ENCODE data around the gene ALCAM. TPM values are rescaled to one million over a fixed set of nuclear protein-coding genes. Genes with fewer than 3 reads are reported as not detected.
"Not testable (repeated sequence)": the region's sequence is repeated elsewhere in the genome, so short reads cannot be mapped to it uniquely, and the experiment has no call there.

Gene ALCAM
- total RNA-seq, 1 donor from 2014 or later, result 36.7 TPM

DNA sequence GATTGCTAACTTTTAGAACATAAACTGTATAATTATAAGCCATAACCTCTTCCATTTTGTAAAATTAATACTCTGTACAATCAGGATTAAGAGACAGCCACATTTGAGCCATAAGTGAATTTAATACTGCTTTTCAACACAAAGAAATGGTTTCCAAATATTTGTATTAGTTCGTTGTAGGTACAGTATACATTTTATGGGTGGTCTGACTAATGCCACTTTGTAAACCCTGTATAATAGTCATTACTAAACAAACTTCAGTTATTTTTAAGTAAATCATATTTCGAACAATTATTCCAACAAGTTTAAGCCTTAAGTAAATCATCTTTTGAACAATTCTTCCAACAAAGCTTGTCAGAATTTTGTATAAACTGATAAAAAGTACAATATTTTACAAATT, 11.0 kb downstream of the ALCAM start:
- DNase-seq (ENCODE audit: low spot score), result no peak
- H3K36me3 Mint-ChIP-seq (ENCODE audit: low read depth), result no peaks in the 10 kb centered on the region
- no peak overlapping the region for H3K4me3 Mint-ChIP-seq (ENCODE audit: low read depth)
- H3K9me3 Mint-ChIP-seq, result peaks cover 2% of the 10 kb centered on the region
- H3K4me1 Mint-ChIP-seq (ENCODE audit: low read depth), result peaks cover 17% of the 10 kb centered on the region
- H3K27ac Mint-ChIP-seq, result no peak overlapping the region
- H3K27me3 Mint-ChIP-seq (ENCODE audit: low read depth), result no peaks in the 10 kb centered on the region
- intact Hi-C loops (cut with micrococcal nuclease), result no loop called here

DNA sequence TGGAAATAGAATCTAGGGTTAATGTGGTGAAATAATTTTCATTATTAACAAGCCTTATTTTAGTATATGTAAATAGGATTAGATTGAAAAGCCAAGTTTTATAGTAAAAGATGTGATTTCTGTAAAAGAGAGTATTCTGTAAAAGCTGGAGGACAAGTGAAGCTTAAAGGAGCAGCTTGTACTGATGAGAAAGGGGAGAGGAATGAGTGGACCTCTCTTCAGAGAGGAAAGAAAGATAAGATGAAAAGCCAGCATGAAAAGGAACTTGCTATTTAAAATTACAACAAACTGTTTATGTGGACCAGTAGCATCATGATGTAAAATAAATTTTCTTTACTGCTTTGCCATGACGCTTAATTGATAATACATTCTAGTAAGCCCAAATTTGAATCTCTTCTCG, 18.5 kb downstream of the ALCAM start:
- H3K27me3 Mint-ChIP-seq (ENCODE audit: low read depth), result peaks cover 3% of the 10 kb centered on the region
- peaks cover 8% of the 10 kb centered on the region for H3K36me3 Mint-ChIP-seq (ENCODE audit: low read depth)
- peaks cover 13% of the 10 kb centered on the region for H3K9me3 Mint-ChIP-seq
- no peak overlapping the region for H3K27ac Mint-ChIP-seq
- DNase-seq (ENCODE audit: low spot score), result no peak
- peaks cover 3% of the 10 kb centered on the region for H3K4me1 Mint-ChIP-seq (ENCODE audit: low read depth)
- no peak overlapping the region for H3K4me3 Mint-ChIP-seq (ENCODE audit: low read depth)
- intact Hi-C loops (cut with micrococcal nuclease), result no loop called here

DNA sequence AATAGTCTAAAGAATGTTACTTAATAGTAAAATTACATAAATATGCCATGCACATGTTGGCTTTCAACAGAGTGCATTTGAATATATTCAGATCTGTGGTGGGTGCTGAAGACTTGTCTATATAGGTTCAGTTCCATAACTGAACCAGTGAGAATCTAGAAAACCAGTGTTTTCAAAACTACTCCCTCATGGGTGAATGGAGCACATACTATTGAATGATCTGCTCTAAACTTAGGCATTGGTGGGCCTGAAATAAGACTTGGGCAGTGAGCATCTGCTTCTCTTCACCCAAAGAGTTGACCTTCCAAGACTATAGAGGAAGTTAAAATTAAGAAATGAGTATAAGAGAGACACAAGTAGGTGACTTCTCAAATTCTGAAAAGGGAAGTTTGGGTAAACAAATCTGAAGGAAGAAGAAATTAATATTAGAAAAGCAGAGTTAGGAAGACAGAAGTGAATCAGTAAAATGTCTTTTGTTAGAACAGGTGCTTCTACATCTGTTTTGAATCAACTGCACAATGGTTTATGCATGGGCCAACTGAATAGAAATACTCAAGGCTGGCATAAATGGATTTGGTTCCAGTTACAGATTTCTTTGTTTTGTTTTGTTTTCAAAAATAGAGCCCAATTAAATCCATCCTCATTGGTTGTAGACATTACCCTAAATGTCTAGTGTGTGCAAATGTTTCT, 19.3 kb downstream of the ALCAM start:
- H3K27me3 Mint-ChIP-seq (ENCODE audit: low read depth), result peaks cover 3% of the 10 kb centered on the region
- no peak for DNase-seq (ENCODE audit: low spot score)
- H3K27ac Mint-ChIP-seq, result no peak overlapping the region
- peaks cover 21% of the 10 kb centered on the region for H3K9me3 Mint-ChIP-seq
- peaks cover 11% of the 10 kb centered on the region for H3K36me3 Mint-ChIP-seq (ENCODE audit: low read depth)
- intact Hi-C loops (cut with micrococcal nuclease), result no loop called here
- H3K4me3 Mint-ChIP-seq (ENCODE audit: low read depth), result no peak overlapping the region
- peaks cover 3% of the 10 kb centered on the region for H3K4me1 Mint-ChIP-seq (ENCODE audit: low read depth)

DNA sequence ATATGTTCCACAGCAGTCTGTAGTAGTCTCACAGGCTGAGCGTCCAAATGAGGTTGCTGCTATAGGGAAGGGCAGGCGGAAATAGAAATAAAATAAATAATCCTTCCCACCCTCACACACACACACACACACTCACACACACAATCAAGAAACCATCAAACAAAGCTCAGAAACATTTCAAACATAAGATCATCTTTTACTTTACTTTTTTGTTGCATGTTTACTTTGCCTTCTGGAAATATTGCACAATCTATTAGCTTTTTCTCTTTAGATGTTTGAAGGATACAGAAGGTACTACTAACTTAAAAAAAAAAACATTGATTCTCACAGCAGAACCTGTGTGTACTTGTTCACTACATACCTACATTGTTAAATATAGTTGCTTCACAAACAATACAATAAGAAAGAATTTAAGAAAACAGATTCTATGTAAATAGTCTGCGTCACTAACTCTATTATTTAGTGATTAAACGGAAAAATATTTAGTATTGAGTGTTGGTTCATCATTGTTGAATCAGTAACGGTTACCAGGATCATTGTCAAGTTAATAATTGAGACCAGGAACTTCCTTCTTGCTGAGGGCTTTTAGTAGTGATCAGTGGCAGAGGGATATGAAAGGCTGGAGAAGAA, 20.5 kb downstream of the ALCAM start:
- H3K36me3 Mint-ChIP-seq (ENCODE audit: low read depth), result peaks cover 14% of the 10 kb centered on the region
- intact Hi-C loops (cut with micrococcal nuclease), result no loop called here
- H3K27ac Mint-ChIP-seq, result no peak overlapping the region
- H3K4me1 Mint-ChIP-seq (ENCODE audit: low read depth), result peaks cover 3% of the 10 kb centered on the region
- peaks cover 3% of the 10 kb centered on the region for H3K27me3 Mint-ChIP-seq (ENCODE audit: low read depth)
- peaks cover 34% of the 10 kb centered on the region for H3K9me3 Mint-ChIP-seq
- no peak overlapping the region for H3K4me3 Mint-ChIP-seq (ENCODE audit: low read depth)
- DNase-seq (ENCODE audit: low spot score), result no peak

DNA sequence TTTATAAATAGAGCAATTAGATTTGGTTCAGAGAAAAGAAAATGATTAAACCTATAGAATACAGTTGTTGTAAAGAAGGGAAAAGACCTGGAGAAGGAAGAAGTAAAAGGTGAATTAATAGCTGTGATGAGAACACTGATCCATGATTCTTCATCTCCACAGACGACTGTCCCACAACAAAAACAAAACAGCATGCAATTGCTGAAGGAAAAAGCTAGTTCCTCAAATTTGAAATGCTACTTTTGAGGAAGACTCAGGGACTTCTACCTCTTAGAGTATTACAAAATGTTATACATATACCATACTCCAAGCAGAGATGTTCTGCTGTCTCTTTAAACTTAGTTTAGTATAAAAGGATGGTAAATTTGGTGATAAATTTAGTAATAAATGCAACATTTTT, 21.5 kb downstream of the ALCAM start:
- DNase-seq (ENCODE audit: low spot score), result no peak
- Mint-ChIP-seq H3K27ac (no peak overlapping the region), H3K4me3 (ENCODE audit: low read depth) (no peak overlapping the region), H3K4me1 (ENCODE audit: low read depth) (peaks cover 3% of the 10 kb centered on the region), H3K9me3 (peaks cover 36% of the 10 kb centered on the region), H3K27me3 (ENCODE audit: low read depth) (peaks cover 3% of the 10 kb centered on the region), H3K36me3 (ENCODE audit: low read depth) (peaks cover 10% of the 10 kb centered on the region)
- intact Hi-C loops (cut with micrococcal nuclease), result no loop called here

DNA sequence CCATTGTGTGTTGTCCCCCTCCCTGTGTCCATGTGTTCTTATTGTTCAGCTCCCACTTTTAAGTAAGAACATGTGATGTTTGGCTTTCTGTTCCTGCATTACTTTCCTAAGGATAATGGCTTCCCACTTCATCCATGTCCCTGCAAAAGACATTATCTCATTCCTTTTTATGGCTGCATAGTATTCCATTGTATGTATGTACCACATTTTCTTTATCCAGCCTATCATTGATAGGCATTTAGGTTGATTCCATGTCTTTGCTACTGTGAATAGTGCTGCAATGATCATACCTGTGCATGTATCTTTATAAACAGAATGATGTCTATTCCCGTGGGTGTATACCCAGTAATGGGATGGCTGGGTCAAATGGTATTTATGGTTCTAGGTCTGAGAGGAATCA, 23.1 kb downstream of the ALCAM start:
- peaks cover 10% of the 10 kb centered on the region for H3K36me3 Mint-ChIP-seq (ENCODE audit: low read depth)
- H3K27ac Mint-ChIP-seq; H3K4me3 Mint-ChIP-seq (ENCODE audit: low read depth); intact Hi-C loops (cut with micrococcal nuclease); DNase-seq (ENCODE audit: low spot score); H3K27me3 Mint-ChIP-seq (ENCODE audit: low read depth); H3K4me1 Mint-ChIP-seq (ENCODE audit: low read depth): not testable (repeated sequence)
- peaks cover 36% of the 10 kb centered on the region for H3K9me3 Mint-ChIP-seq

DNA sequence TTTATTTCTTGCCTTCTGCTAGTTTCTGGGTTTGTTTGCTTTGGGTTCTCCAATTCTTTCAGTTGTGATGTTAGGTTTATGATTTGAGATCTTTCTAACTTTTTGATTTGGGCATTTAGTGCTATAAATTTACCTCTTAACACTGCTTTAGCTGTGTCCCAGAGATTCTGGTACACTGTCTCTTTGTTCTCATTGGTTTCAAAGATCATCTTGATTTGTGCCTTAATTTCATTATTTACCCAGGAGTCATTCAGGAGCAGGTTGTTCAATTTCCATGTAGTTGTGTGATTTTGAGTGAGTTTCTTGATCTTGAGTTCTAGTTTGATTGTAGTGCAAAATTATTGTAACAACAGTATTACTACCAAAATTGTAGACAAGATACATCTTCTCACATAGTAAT, 25.9 kb downstream of the ALCAM start:
- H3K27me3 Mint-ChIP-seq (ENCODE audit: low read depth); H3K27ac Mint-ChIP-seq; H3K4me3 Mint-ChIP-seq (ENCODE audit: low read depth); DNase-seq (ENCODE audit: low spot score); H3K4me1 Mint-ChIP-seq (ENCODE audit: low read depth); intact Hi-C loops (cut with micrococcal nuclease): not testable (repeated sequence)
- Mint-ChIP-seq H3K9me3 (peaks cover 36% of the 10 kb centered on the region), H3K36me3 (ENCODE audit: low read depth) (peaks cover 10% of the 10 kb centered on the region)

DNA sequence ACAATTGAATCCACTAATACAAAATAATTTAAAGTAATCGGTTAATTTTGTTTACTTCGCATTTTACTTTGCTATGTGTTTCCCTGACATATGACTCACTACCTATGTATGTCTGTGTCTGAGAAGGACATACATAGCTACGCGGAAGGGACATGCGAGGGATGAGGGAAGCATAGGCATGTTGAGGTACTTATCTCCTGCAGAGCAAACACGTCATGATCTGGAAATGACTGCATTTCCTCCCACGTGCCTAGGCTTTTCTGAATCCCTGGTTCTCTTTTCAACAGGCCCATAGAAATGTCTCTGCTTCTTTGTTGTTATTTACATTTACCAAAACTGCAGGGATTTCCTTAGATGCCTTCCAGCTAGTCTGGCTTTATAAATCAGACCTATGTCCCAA, 27.5 kb downstream of the ALCAM start:
- Mint-ChIP-seq H3K27ac (no peak overlapping the region), H3K4me3 (ENCODE audit: low read depth) (no peak overlapping the region), H3K27me3 (ENCODE audit: low read depth) (no peaks in the 10 kb centered on the region), H3K4me1 (ENCODE audit: low read depth) (no peaks in the 10 kb centered on the region), H3K9me3 (peaks cover 36% of the 10 kb centered on the region), H3K36me3 (ENCODE audit: low read depth) (peaks cover 10% of the 10 kb centered on the region)
- intact Hi-C loops (cut with micrococcal nuclease), result no loop called here
- no peak for DNase-seq (ENCODE audit: low spot score)

DNA sequence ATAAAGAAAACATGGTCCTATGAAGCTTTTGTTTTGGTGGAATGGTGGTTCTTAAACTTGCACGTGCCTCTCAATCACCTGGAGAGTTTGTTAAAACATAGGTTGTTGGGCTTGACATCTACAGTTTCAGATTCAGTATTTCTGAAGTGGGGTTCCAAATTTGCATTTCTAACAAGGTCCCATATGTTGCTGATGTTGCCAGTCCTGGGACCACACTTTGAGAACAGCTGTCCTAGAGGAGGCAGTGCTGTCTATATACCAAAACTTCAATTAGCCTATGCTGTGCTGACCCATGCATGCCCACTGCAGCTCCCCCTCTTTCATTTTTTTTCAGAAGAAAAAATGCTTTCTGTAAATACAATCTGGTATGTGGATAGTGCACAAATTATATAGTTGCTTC, 31.3 kb downstream of the ALCAM start:
- Mint-ChIP-seq H3K4me1 (ENCODE audit: low read depth) (no peaks in the 10 kb centered on the region), H3K27ac (no peak overlapping the region), H3K27me3 (ENCODE audit: low read depth) (no peaks in the 10 kb centered on the region), H3K36me3 (ENCODE audit: low read depth) (no peaks in the 10 kb centered on the region), H3K9me3 (peaks cover 9% of the 10 kb centered on the region), H3K4me3 (ENCODE audit: low read depth) (no peak overlapping the region)
- intact Hi-C loops (cut with micrococcal nuclease), result no loop called here
- no peak for DNase-seq (ENCODE audit: low spot score)

DNA sequence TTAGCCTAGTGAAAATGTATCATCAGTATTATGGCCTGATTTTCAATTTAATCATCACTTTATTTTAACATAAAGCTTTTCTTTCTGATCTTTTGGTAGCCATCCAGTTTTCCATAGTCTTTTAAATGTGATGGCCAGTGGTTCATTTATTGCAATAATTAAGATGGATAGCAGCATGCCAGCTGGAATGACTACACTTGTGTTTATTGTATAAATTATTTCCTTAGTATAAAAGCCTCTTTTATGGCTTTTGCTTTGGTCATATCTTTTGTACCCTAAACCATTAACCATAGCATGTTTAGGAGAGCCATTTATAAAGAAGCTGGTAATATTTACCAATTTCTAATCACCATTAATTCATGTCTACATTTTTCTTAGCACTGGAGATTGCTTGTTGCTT, 31.7 kb downstream of the ALCAM start:
- Mint-ChIP-seq H3K4me1 (ENCODE audit: low read depth) (no peaks in the 10 kb centered on the region), H3K36me3 (ENCODE audit: low read depth) (peaks cover 4% of the 10 kb centered on the region), H3K27ac (no peak overlapping the region), H3K9me3 (peaks cover 11% of the 10 kb centered on the region), H3K27me3 (ENCODE audit: low read depth) (no peaks in the 10 kb centered on the region), H3K4me3 (ENCODE audit: low read depth) (no peak overlapping the region)
- intact Hi-C loops (cut with micrococcal nuclease), result no loop called here
- no peak for DNase-seq (ENCODE audit: low spot score)

DNA sequence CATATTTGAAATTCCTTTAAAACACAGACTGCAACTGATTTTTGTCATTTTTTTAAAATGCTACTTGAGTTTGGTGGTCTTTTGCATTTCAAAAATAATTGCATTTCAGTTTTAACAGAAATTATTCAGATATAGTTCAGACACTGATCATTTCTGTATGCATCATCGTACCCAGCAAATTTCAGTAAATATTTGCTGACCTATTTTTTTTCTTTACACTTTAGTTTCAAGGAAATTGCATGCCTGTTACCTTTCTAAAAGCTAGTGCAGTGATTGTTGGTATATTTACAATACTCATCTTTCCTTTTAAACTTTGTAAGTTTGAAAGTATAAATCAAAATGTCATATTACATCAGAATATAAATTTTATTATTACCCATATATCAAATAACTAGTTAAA, 32.4 kb downstream of the ALCAM start:
- intact Hi-C loops (cut with micrococcal nuclease), result no loop called here
- H3K4me1 Mint-ChIP-seq (ENCODE audit: low read depth), result no peaks in the 10 kb centered on the region
- H3K36me3 Mint-ChIP-seq (ENCODE audit: low read depth), result peaks cover 9% of the 10 kb centered on the region
- peaks cover 17% of the 10 kb centered on the region for H3K9me3 Mint-ChIP-seq
- no peak overlapping the region for H3K4me3 Mint-ChIP-seq (ENCODE audit: low read depth)
- DNase-seq (ENCODE audit: low spot score), result no peak
- no peaks in the 10 kb centered on the region for H3K27me3 Mint-ChIP-seq (ENCODE audit: low read depth)
- H3K27ac Mint-ChIP-seq, result no peak overlapping the region

DNA sequence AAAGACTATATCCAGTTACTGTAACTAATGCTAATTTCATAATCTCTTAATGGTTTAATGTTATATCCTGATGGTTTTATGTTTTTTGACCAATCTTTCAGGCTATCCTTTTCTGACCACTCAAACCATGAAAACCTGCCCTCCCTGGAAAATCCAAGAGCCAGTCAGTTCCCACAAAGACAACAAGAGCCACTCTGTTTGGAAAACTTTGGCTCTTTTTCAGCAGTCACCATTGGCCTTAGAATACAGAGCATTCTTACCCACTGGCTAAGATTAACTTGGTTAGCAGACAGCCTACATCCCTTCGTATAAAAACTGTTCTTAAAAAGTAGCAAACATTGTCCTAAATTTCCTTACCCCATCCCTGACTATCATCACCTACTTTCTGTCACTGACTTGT, 32.9 kb downstream of the ALCAM start:
- Mint-ChIP-seq H3K4me3 (ENCODE audit: low read depth) (no peak overlapping the region), H3K27ac (no peak overlapping the region)

DNA sequence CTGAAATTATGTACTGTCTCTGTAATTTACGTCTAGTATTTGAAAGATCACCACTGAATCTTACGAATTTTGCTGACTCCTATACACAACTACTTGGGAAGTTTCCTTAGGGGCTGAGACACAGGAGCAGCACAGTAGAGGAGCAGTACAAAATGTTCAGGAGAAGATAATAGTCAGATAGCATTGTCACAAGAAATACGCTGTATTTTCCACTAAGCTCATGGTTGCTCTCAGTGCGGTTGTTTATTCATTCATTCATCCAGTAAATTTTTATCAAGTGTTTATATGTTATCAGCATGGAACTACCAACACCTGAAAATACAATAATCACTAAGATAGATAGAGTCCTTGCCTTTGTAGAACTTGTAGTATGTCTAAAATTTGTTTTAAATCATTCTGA, 34.5 kb downstream of the ALCAM start:
- no peak for DNase-seq (ENCODE audit: low spot score)
- Mint-ChIP-seq H3K4me1 (ENCODE audit: low read depth) (no peaks in the 10 kb centered on the region), H3K27me3 (ENCODE audit: low read depth) (no peaks in the 10 kb centered on the region), H3K36me3 (ENCODE audit: low read depth) (peaks cover 9% of the 10 kb centered on the region), H3K4me3 (ENCODE audit: low read depth) (no peak overlapping the region), H3K27ac (no peak overlapping the region), H3K9me3 (peaks cover 21% of the 10 kb centered on the region)
- intact Hi-C loops (cut with micrococcal nuclease), result no loop called here

More for the DNA sequence above, 32.9 kb downstream of the ALCAM start:
- H3K27me3 Mint-ChIP-seq (ENCODE audit: low read depth), result no peaks in the 10 kb centered on the region
- peaks cover 9% of the 10 kb centered on the region for H3K36me3 Mint-ChIP-seq (ENCODE audit: low read depth)
- peaks cover 17% of the 10 kb centered on the region for H3K9me3 Mint-ChIP-seq
- no peaks in the 10 kb centered on the region for H3K4me1 Mint-ChIP-seq (ENCODE audit: low read depth)
- DNase-seq (ENCODE audit: low spot score), result no peak
- intact Hi-C loops (cut with micrococcal nuclease), result no loop called here
